ENCODE measurements around the gene CWF19L1. TPM values are rescaled to one million over a fixed set of nuclear protein-coding genes. Genes with fewer than 3 reads are reported as not detected.

CWF19L1 gene
- total RNA-seq, 1 donor from 2014 or later, result 18.6 TPM

- peak; percentile 8 for DNase-seq (ENCODE audit: low read depth)
Measured at GRCh38 chr10:100182908-100183307, 84.5 kb downstream of the CWF19L1 start.

Other genes starting within 250 kb of the CWF19L1 start
- not detected in 2 replicates for gene CPN1, start 185.8 kb downstream of the CWF19L1 start, total RNA-seq
- gene ERLIN1, start 81.6 kb downstream of the CWF19L1 start, total RNA-seq, result 13.0 and 15.0 TPM in 2 replicates
- 21.3 and 22.3 TPM in 2 replicates for gene CHUK, start 38.0 kb downstream of the CWF19L1 start, total RNA-seq
- gene BLOC1S2, start 19.0 kb upstream of the CWF19L1 start, total RNA-seq, result 70.5 TPM in 2 replicates
- gene PKD2L1, start 62.6 kb upstream of the CWF19L1 start, total RNA-seq, result 0.13 TPM in 1 of 2 replicates, not detected in the other
- gene SCD, start 79.6 kb upstream of the CWF19L1 start, total RNA-seq, result 502 and 937 TPM in 2 replicates
- gene WNT8B, start 195.4 kb upstream of the CWF19L1 start, total RNA-seq, result not detected in 2 replicates

All from myocyte (in vitro differentiated cells).